Spinal cord (tissue), 10 donors: ENCODE measurements around the gene FAM222A. TPM values are rescaled to one million over a fixed set of nuclear protein-coding genes. Genes with fewer than 3 reads are reported as not detected.

Experiments
- DNase-seq, 6 donors: peaks; one replicate each; pipeline versions ENCODE4 v3.0.0 to v3.0.0-alpha.2; 2013 to 2015; ENCODE audit warnings: low spot score in 6 of 6, low read depth in 4 of 6
- H3K27ac ChIP-seq: one replicate; pipeline ENCODE4 v1.5.1; 2013; ENCODE audit warnings: low read depth, low read length, control low read depth
- H3K27me3 ChIP-seq: one replicate; pipeline ENCODE4 v1.6.1; 2013; ENCODE audit warnings: low read length; ENCODE audit not compliant: control insufficient read depth, insufficient read depth
- H3K36me3 ChIP-seq: one replicate; pipeline ENCODE4 v1.6.1; 2013; ENCODE audit warnings: low read length; ENCODE audit not compliant: control insufficient read depth, insufficient read depth
- H3K4me1 ChIP-seq: one replicate; pipeline ENCODE4 v1.6.1; 2013; ENCODE audit warnings: low read length; ENCODE audit not compliant: control insufficient read depth, insufficient read depth
- H3K4me3 ChIP-seq: one replicate; pipeline ENCODE4 v1.5.1; 2013; ENCODE audit warnings: low read depth, low read length, control low read depth
- H3K9me3 ChIP-seq: one replicate; pipeline ENCODE4 v1.6.1; 2013; ENCODE audit warnings: low read length; ENCODE audit not compliant: control insufficient read depth, insufficient read depth
- WGBS: methylation state at CpG from one replicate; pipeline ENCODE4 v1.1.5; 2013; ENCODE audit warnings: missing lambda C conversion rate; ENCODE audit not compliant: insufficient coverage; 5-methylcytosine and 5-hydroxymethylcytosine counted together
- polyA plus RNA-seq, 2 donors: library from polyadenylated mRNA; unstranded; fragments of 120-200 nt; gene quantifications; one replicate each; pipeline ENCODE4 v1.2.1, GENCODE V29; 2013; ENCODE audit not compliant: insufficient read length in 2 of 2
- total RNA-seq, 2 donors: library from RNA; depleted of rRNA in 1 of 2; stranded (reverse); fragments of 120-200 nt in 1 of 2; fragments of >200 nt in 1 of 2; gene quantifications; one replicate each; pipeline versions ENCODE4 v1.2.3 to v1.2.4, GENCODE V29; 2013 to 2014
- donor health status: healthy.

Gene FAM222A
- total and polyA plus RNA-seq, 4 donors = 5.2 to 25.0 (median 14.6) TPM

- 63% methylated on average over 9 of the region's 16 CpGs for WGBS
- Histone ChIP-seq H3K9me3 (peaks cover 2% of the 10 kb centered on the region), H3K4me3 (no peak overlapping the region), H3K27ac (no peak overlapping the region), H3K36me3 (peaks cover 14% of the 10 kb centered on the region), H3K27me3 (no peaks in the 10 kb centered on the region), H3K4me1 (peaks cover 55% of the 10 kb centered on the region)
- no peak for DNase-seq
These were observed 47.6 kb downstream of the FAM222A start for GRCh38 chr12:109760930-109761921.

GRCh38 chr12:109762071-109762672, 48.5 kb downstream of the FAM222A start:
- H3K27me3 ChIP-seq = no peaks in the 10 kb centered on the region
- WGBS = 94% methylated on average over 12 of the region's 12 CpGs
- no peak overlapping the region for H3K4me3 ChIP-seq
- no peaks in the 10 kb centered on the region for H3K9me3 ChIP-seq
- H3K4me1 ChIP-seq = peaks cover 55% of the 10 kb centered on the region
- H3K27ac ChIP-seq = no peak overlapping the region
- no peak for DNase-seq
- peaks cover 14% of the 10 kb centered on the region for H3K36me3 ChIP-seq

GRCh38 chr12:109762673-109763191, 49.1 kb downstream of the FAM222A start:
- WGBS = 95% methylated on average over 2 of the region's 2 CpGs

GRCh38 chr12:109763201-109763841, 49.7 kb downstream of the FAM222A start:
- Histone ChIP-seq H3K27ac (no peak overlapping the region), H3K27me3 (no peaks in the 10 kb centered on the region), H3K4me3 (no peak overlapping the region), H3K4me1 (peaks cover 47% of the 10 kb centered on the region), H3K36me3 (peaks cover 20% of the 10 kb centered on the region), H3K9me3 (no peaks in the 10 kb centered on the region)
- DNase-seq = no peak
- WGBS = 89% methylated on average over 3 of the region's 3 CpGs

More at GRCh38 chr12:109762673-109763191, 49.1 kb downstream of the FAM222A start:
- Histone ChIP-seq H3K27me3 (no peaks in the 10 kb centered on the region), H3K9me3 (no peaks in the 10 kb centered on the region), H3K4me1 (peaks cover 53% of the 10 kb centered on the region), H3K27ac (no peak overlapping the region), H3K36me3 (peaks cover 15% of the 10 kb centered on the region), H3K4me3 (no peak overlapping the region)
- no peak for DNase-seq

GRCh38 chr12:109764123-109764522, 50.5 kb downstream of the FAM222A start:
- peaks cover 39% of the 10 kb centered on the region for H3K4me1 ChIP-seq
- H3K27ac ChIP-seq = no peak overlapping the region
- 100% methylated on average over 1 of the region's 3 CpGs for WGBS
- peak in 1 of 6 donors; percentile 89 for DNase-seq
- peaks cover 27% of the 10 kb centered on the region for H3K36me3 ChIP-seq
- H3K4me3 ChIP-seq = no peak overlapping the region
- H3K27me3 ChIP-seq = no peaks in the 10 kb centered on the region
- H3K9me3 ChIP-seq = no peaks in the 10 kb centered on the region

GRCh38 chr12:109764776-109765445, 51.3 kb downstream of the FAM222A start:
- DNase-seq = no peak
- Histone ChIP-seq H3K9me3 (no peaks in the 10 kb centered on the region), H3K36me3 (peaks cover 30% of the 10 kb centered on the region), H3K27me3 (no peaks in the 10 kb centered on the region), H3K27ac (no peak overlapping the region), H3K4me3 (no peak overlapping the region), H3K4me1 (peaks cover 38% of the 10 kb centered on the region)
- WGBS = 72% methylated on average over 11 of the region's 18 CpGs

GRCh38 chr12:109765446-109765810, 51.8 kb downstream of the FAM222A start:
- H3K9me3 ChIP-seq = no peaks in the 10 kb centered on the region
- no peak for DNase-seq
- no peak overlapping the region for H3K27ac ChIP-seq
- peaks cover 38% of the 10 kb centered on the region for H3K4me1 ChIP-seq
- no peak overlapping the region for H3K4me3 ChIP-seq
- peaks cover 30% of the 10 kb centered on the region for H3K36me3 ChIP-seq
- no peaks in the 10 kb centered on the region for H3K27me3 ChIP-seq
- WGBS = 94% methylated on average over 3 of the region's 6 CpGs

GRCh38 chr12:109766251-109766778, 52.7 kb downstream of the FAM222A start:
- H3K36me3 ChIP-seq = peaks cover 35% of the 10 kb centered on the region
- no peak overlapping the region for H3K27ac ChIP-seq
- H3K9me3 ChIP-seq = no peaks in the 10 kb centered on the region
- no peak overlapping the region for H3K4me3 ChIP-seq
- no peak for DNase-seq
- H3K27me3 ChIP-seq = no peaks in the 10 kb centered on the region
- H3K4me1 ChIP-seq = peaks cover 38% of the 10 kb centered on the region
- 93% methylated on average over 11 of the region's 12 CpGs for WGBS

GRCh38 chr12:109767456-109767855, 53.8 kb downstream of the FAM222A start:
- no peak for DNase-seq
- Histone ChIP-seq H3K36me3 (peaks cover 46% of the 10 kb centered on the region), H3K27ac (no peak overlapping the region), H3K9me3 (no peaks in the 10 kb centered on the region), H3K4me1 (peaks cover 34% of the 10 kb centered on the region), H3K4me3 (no peak overlapping the region), H3K27me3 (no peaks in the 10 kb centered on the region)
- WGBS = 100% methylated on average over 3 of the region's 4 CpGs
